ENCODE data around the gene CCDC150. TPM values are rescaled to one million over a fixed set of nuclear protein-coding genes. Genes with fewer than 3 reads are reported as not detected.

Gene CCDC150
- total and polyA plus RNA-seq, 9 of the 15 experiments (the other 6 are each of a cell fraction or from before 2014, with no cell fraction given) = 4.4 to 23.1 (median 11.3) TPM

- in situ Hi-C loops (cut with MboI) (loop anchor here (25.0 kb wide), 1 partner anchor 608 kb away; no protein-coding TSS in a partner anchor), intact Hi-C loops (cut with micrococcal nuclease) (no loop called here)
- no TSS peak for BruUV-seq (replicated peaks)
- Histone ChIP-seq H3K9ac (ENCODE audit: insufficient read depth in 1 of 2, low read depth in 2 of 2, low read length in 2 of 2) (no peak overlapping the region), H3K9me1 (ENCODE audit: control insufficient read depth, insufficient read depth, low read length) (no peaks in the 10 kb centered on the region), H3K27ac (ENCODE audit: extremely low read depth, low read depth, low read length) (no peak overlapping the region), H3K4me3 (no peak overlapping the region), H3K9me3 (replicated peaks; ENCODE audit: control insufficient read depth, insufficient read depth, low read depth, low read length) (no peaks in the 10 kb centered on the region), H3K4me1 (replicated peaks in 1 of 2; ENCODE audit: control insufficient read depth in 2 of 2, insufficient read depth in 2 of 2, low read length in 2 of 2) (no peaks in the 10 kb centered on the region; a peak in 2 of 5 replicates), H3K79me2 (ENCODE audit: control insufficient read depth, insufficient read depth, low read length) (no peaks in the 10 kb centered on the region), H3K4me2 (ENCODE audit: insufficient read depth, low read length) (no peak overlapping the region), H4K20me1 (replicated peaks; ENCODE audit: control insufficient read depth, insufficient read depth, low read length) (no peaks in the 10 kb centered on the region), H2AFZ (ENCODE audit: low read depth, low read length) (no peak overlapping the region), H3K36me3 (ENCODE audit: control insufficient read depth, insufficient read depth, low read length) (no peaks in the 10 kb centered on the region; the same call in 2 of the 3 replicates), H3K27me3 (ENCODE audit: control insufficient read depth in 2 of 2, insufficient read depth in 2 of 2, low read length in 2 of 2) (no peaks in the 10 kb centered on the region)
- CTCF ChIA-PET (ENCODE audit: low intra/inter-chr PET ratio) = no interaction called here
- TF ChIP-seq ELK1 (CRISPR knock-in tag; IDR thresholded peaks at IDR 0.05) = no peak
- no peak for TF ChIP-seq FOXJ2 (tag; IDR thresholded peaks at IDR 0.05)
- TF ChIP-seq RUNX1 (IDR thresholded peaks at IDR 0.05; ENCODE audit: low read depth) = no peak
- no peak for TF ChIP-seq ZNF668 (CRISPR knock-in tag; IDR thresholded peaks at IDR 0.05)
- TF ChIP-seq NELFE (IDR thresholded peaks at IDR 0.05; ENCODE audit: insufficient read depth, insufficient read length) = no peak
- no peak for TF ChIP-seq ZNF263 (CRISPR knock-in tag; IDR thresholded peaks at IDR 0.05; ENCODE audit: borderline replicate concordance)
- no peak for TF ChIP-seq ZNF224 (CRISPR knock-in tag; IDR thresholded peaks at IDR 0.05)
- TF ChIP-seq MEIS2 (IDR thresholded peaks at IDR 0.05; ENCODE audit: partially characterized antibody) = no peak
- TF ChIP-seq SRSF9 (IDR thresholded peaks at IDR 0.05; ENCODE audit: borderline replicate concordance, low read depth, low read length) = no peak
- TF ChIP-seq CREB3 (tag; conservative IDR thresholded peaks at IDR 0.05; ENCODE audit: low read depth) = no peak
- no peak for TF ChIP-seq ZKSCAN8 (CRISPR knock-in tag; IDR thresholded peaks at IDR 0.05)
- TF ChIP-seq AFF1 (IDR thresholded peaks at IDR 0.05; ENCODE audit: low read depth in 1 of 2, partially characterized antibody in 2 of 2) = no peak
- POLR2A ChIA-PET = no interaction called here
- FAIRE-seq = no peak
- DNase-seq (ENCODE audit: extremely low read depth in 1 of 4, low spot score in 3 of 4) = no peak
- no peak for ATAC-seq
Measured at GRCh38 chr2:196745711-196746110, 106.2 kb downstream of the CCDC150 start.

Measured in K562 (cell line).